ELR (cell line): Measurements from ENCODE around the gene AKAP4.
A peak's percentile ranks its signal among the peaks of the same experiment; 100 is the strongest.

Source experiments
- DNase-seq: peaks from one replicate; pipeline ENCODE4 v3.0.0-alpha.2; 2015; ENCODE audit warnings: low read depth

The AKAP4 gene, protein sequence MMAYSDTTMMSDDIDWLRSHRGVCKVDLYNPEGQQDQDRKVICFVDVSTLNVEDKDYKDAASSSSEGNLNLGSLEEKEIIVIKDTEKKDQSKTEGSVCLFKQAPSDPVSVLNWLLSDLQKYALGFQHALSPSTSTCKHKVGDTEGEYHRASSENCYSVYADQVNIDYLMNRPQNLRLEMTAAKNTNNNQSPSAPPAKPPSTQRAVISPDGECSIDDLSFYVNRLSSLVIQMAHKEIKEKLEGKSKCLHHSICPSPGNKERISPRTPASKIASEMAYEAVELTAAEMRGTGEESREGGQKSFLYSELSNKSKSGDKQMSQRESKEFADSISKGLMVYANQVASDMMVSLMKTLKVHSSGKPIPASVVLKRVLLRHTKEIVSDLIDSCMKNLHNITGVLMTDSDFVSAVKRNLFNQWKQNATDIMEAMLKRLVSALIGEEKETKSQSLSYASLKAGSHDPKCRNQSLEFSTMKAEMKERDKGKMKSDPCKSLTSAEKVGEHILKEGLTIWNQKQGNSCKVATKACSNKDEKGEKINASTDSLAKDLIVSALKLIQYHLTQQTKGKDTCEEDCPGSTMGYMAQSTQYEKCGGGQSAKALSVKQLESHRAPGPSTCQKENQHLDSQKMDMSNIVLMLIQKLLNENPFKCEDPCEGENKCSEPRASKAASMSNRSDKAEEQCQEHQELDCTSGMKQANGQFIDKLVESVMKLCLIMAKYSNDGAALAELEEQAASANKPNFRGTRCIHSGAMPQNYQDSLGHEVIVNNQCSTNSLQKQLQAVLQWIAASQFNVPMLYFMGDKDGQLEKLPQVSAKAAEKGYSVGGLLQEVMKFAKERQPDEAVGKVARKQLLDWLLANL

DNA sequence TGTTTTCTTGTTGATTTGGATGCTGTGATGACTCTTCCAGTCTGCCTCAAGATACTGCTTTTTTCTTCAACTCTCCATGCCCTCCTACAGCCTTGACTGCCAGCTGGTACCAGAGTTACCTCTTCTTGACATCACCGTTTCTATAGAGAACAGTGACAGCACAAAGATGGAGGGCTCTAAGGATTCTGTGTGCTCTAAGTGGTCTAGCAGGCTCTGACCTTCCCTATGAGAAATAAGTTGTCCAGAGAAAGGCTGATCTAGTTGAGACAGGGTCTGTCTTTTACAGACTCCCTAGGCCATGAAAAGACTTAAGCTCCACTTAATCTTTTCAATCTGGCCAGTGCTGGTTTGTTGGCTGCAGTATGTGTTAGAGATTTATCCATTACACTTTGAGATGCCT, at the start of gene AKAP4:
AKAP4 (minus strand) TSS at position 101 of the 400 bp plus-strand sequence. CDS start 118 bp downstream, outside the sequence.
- DNase-seq: no peak

DNA sequence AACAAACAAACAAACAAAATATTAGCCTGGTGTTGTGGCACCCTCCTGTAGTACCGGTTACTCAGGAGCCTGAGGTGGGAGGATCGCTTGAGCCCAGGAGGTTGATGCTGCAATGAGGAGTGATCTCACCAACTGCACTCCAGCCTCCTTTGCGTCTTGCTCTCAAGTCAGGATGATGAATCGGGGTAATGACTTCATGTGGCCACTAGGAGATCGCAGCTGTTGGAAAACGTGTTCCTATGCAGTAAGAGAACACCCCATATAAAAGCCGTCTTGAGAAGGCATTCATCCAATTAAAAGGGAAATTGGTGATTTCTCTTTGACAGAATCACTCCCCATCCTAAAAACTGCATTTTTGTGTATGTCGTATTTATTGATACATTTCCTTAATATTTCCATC, 10.7 kb upstream of the AKAP4 start:
- DNase-seq: peak; percentile 17

DNA sequence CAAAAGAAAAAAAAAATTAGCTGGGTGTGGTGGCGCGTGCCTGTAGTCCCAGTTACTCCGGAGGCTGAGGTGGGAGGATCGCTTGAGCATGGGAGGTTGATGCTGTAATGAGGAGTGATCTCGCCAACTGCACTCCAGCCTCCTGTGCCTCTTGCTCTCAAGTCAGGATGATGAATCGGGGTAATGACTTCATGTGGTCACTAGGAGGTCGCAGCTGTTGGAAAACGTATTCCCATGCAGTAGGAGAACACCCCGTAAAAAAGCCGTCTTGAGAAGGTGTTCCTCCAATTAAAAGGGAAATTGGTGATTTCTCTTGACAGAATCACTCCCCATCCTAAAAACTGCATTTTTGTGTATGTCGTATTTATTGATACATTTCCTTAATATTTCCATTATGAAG, 5.9 kb upstream of the AKAP4 start:
- DNase-seq: no peak

DNA sequence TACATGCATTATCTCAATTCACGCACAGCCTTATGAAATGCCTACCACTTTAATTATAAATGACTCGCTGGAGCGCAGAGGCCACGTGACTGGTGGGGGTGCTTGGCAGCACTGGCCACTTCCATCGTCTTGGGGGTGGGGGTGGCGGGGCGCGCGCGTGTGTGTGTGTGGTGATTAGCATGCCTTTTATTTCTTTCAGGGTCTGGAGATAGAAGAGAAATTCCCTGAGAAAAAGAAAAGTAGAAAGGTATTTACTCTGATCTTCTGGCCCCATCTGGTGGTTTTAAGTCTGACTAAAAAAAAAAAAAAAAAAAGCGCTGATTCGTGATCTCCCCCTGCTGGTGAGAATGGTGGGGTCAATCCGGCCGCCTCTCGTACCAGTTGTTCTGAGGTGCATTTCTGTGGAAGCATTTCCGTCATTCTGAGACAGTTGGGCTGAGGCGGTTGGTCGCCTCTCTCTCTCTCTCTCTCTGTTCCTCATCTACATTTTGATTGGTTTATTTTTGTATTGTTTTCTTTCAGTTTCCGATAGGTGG, 3.6 kb upstream of the AKAP4 start, which contains the start of gene CCNB3:
CCNB3 (plus strand) TSS at position 402 of the 536 bp plus-strand sequence. CDS start 80,399 bp downstream, outside the sequence.
- peak; percentile 66 for DNase-seq

DNA sequence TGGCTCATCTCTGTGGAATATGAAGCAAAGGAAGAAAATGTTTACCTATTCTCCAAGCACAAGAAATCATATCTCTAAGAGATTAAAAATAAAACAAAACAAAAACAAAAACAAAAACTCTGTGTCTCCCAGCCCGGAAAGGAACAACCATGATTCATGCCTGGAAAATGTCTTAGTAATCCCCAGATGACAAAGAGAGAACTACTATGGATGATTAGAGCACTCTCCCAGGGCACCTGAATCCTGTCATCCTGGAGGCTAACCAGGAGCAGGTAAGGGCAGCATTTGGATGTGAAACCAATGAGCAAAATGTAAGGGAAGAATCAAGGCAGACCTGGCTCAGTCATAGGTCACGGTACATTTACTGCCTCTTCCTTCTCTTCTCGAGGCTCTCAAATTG, 1.7 kb upstream of the AKAP4 start:
- peak; percentile 38 for DNase-seq

DNA sequence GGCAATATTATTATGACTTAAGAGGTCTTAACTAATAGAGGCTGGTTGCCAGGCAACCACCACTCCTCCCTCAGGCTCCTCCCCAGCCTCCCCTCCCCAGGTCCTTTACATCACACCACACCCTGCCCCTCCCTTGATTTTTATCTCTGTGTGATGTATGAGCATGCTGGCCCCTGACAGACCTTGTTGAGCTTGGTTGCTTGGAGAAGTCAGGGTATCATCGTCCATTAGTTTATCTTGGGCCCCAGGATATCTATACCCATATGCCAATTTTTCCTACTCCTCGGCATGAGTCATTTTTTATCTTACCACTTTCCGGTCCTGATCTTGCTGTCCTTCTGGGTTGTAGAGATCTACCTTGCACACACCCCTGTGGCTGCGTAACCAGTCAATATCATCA, 2.5 kb downstream of the AKAP4 start:
- DNase-seq: no peak

DNA sequence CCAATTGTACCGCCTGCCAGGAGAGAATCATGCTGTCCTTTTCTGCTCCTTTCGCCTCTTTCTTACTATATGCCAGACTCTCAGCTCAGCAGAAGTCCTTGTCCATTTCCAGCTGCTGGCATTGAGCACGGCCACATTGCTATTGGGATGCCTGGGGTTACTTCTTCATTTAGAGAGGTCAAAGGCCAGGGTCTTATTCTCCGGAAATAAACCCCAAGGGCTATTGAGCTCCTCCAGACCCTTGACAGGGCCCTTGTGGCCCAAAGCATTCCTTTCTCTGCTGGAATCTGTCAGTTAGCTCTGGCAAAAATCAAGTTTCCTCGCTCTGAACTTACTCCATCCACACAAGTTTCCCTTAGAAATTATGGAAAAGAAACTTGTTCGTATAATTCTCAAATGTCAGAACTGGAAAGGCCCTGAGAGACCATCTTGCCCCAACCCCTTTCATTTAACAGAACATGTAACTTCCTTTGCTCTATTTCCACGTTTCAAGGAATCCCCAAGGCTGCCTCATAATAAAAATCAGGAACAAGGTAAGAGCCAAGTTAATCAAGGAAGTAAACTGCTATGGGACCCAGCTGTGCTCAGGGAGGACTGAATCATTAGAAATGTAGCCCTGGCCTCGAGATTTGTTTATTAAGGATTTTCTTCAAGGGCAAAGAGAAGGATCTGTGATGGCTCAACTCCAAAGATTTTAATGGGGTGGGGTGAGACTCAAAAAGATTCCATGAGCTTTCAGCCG, 11.8 kb downstream of the AKAP4 start:
- DNase-seq: no peak

DNA sequence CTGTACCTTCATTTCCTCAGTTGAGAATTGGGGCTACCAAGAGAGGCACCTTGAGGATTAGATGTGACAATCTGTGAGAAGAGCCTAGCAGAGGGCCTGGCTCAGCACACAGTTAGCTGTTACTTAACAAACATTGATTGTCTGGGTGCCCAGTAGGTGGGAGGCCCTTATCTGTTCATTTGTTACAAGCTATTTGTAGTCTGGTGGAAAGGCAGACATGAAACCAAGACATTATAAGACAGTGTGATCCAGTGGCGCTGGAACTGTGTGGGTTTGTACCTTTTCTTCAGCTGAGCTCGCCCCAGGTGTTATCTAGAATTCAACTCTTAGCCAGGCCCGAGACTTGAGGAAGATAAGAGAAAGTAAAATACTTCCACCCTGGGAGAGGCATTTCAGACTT, 16.9 kb downstream of the AKAP4 start:
- DNase-seq: no peak

DNA sequence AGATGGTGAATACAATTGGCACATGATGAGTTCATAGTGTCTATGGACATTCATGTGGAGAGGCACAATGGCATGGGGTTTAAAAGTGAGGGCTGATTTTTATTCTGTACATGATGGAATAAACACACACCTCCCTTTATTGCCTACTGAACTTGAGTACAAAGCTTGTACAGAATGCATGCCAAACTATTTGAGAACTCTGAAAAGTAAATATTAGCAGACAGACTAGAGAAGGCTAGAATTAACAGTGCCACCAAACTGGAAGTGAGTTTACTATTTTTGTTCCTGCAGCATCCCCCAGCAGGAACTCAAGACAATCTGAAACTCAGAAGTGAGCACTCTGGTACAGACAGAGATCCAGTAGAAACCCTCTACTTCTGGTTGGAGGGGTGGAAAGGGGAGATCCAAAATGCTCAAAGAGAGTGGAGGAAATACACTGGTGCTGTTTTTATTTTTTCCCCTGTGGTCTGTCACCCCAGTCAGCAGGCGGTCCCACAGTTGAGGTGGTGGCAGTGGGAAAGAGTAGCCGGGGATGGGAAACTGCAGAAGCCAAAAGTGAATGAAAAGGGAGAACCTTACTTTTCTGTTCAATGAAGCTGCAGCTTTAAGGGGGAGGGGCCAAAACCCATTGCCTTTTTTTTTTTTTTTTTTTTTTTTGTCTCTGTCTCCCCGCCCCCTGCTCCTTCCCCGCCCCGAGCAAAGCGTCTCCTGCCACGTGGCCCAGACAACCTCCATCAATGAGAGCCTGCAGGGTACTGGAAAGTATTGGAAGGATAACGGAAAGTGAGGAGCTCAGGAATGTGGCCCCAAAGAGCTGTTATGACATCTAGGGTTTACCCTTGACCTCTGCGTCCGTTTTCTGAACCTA, 20.5 kb downstream of the AKAP4 start:
- DNase-seq: no peak

DNA sequence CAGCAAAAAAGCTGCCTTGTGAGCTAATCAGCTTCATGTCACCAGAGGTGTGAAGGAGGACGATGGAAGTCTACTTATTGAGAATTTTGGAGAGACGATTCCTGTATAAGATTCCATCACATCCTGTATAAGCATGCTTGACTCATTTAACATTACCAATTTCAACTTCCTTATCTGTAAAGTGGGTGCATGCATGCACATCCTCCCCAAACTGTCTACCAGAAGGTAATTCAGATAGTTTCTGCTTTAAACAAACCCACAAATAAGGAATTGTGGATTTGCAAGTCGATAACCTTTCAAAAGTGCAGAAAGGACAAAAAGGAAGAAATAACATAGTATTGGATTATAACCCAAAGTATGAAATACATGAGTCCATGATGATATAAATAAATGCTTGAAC, 31.1 kb downstream of the AKAP4 start:
- DNase-seq: no peak

DNA sequence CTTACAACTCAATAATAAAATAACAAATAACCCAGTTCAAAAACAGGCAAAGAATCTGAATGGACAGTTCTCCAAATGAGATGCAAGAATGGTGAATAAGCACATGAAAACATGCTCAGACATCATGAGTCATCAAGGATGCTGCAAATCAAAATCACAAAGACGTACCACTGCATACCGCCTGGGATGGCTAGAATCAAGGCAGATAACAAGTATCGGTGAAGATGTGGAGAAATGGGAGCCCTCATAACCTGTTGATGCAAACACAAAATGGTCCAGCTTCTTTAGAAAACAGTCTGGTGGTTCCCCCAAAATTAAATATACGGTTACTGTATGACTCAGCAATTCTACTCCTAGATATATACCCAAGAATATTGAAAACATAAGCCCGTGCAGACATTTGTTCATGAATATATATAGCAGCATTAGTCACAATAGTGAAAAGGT, 32.5 kb downstream of the AKAP4 start:
- peak; percentile 1 for DNase-seq

DNA sequence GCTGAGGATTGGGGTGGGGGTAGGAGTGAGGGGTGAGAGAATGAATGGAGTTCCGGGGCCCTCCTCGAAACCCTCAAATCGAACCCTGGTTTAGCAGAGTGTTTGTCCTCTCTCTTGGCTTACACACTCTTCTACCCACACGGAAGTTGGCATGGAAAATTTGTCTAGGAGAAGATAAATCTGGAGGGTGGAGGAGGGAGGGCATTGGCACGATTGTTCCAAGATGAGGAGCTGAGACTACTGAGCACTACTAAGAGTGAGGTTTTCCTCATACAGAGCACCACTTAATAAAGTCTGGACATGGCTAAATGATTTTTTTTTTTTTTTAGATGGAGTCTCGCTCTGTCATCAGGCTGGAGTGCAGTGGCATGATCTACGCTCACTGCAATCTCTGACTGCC, 33.4 kb downstream of the AKAP4 start:
- DNase-seq: no peak

DNA sequence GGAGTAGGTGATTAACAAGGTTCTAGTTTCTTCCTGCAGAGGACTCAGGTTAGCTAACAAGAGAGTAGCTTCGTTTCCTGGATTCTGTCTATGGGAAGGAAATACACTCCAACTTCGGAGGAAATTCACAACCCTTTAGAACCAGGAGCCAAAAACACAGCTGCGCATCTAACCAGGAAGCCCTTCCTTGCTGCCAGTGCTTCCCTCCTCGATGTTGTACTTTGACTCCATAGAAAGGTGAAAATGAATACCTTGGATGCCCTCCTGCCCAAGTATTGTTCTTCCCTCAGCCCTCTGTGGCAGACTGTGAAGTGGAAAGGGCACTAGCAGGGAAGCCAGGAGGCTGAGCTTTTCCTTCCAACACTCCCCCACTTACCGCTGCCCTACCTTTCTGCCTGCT, 35.1 kb downstream of the AKAP4 start:
- DNase-seq: no peak

DNA sequence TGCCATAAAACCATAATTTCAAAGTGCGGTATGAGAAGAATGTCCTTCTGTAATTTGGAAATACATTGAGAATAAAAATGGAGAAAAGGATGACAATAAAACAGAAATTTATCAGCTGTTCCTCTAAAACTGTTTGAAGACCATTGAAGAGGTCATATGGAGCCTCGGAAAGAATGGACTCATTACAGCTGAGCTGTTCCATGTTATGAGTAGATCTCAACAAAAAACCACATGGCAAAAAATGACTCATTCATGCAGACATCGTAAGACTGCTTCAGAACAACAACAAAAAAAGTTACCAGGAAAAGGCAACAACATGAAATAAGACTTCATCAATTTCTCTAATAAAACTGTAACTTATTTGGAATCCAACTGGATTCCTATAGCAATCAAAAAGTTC, 39.7 kb downstream of the AKAP4 start:
- DNase-seq: no peak

DNA sequence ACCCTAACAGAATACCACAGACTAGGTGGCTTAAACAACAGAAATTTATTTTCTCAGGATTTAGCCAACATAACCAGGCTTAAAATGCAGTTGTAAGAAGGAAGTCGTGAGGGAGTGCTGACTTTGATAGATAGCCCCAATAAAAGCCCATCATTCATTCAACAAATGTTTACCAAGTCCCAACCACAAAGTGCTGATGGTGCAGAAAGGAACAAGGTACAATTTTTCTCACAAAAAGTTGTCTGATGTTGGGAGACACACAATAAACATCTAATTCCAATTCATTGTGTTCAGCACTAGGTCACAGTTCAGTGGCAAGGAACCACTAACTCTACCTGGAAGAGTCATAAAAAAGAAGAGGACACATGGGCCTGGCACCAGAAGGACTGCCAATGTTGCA, 42.2 kb downstream of the AKAP4 start:
- no peak for DNase-seq

DNA sequence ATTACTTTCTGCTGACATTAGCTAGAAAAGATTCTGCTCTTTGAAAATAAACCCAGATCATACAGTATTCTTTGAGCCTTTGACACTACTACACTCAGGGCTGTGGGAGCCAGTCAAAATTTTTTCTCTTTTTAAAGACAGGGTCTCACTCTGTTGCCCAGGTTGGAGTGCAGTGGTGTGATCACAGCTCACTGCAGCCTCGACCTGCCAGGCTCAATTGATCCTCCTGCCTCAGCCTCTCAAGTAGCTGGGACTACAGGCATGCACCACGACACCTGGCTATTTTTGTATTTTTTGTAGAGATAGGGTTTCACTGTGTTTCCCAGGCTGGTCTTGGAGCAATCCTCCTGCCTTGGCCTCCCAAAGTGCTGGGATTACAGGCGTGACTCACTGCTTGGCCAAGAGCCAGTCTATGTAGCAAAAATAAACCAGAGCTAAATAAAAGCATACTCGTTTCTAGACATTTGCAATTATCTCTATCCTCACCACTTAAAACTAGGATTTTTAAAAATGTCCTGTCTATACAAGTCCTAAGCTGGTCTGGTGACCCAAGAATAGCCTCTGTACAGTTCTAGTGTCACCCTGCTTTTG, 43.2 kb downstream of the AKAP4 start:
- DNase-seq: peak; percentile 2

DNA sequence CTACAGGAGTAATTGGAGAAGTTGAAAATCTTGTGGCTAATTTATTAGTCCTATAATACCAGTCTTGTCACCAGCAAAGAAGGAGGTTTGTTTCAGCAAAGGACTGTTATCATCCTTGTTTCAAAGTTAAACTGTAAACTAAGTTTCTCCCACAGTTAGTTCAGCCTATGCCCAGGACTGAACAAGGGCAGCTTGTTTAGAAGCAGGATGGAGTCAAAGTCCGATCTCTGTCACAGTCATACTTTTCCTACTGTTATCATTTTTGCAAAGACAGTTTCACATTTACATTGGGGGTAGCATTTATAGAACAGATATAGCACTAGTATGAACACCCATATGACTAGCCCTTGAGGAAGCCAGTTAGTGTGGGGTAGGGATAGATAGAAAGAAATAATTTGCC, 46.4 kb downstream of the AKAP4 start:
- no peak for DNase-seq

DNA sequence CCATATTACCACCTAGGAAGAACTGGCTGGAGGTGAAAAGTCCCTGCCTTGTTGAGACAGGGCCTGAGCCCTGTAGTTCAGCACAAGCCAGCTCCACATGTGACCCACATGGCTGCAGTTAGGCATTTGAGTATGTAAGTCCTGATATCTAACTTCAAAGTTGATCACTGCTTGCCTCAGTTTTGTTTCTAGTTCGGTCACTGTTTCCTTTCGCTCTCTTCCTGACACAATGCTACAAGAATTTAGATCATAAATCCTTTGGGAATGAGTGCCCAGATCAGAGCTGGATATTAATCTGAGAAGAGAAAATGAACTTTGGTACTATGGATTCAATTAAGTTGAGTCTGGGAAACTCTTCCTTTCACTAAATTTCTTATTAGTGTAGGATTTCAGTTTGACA, 48.4 kb downstream of the AKAP4 start:
- DNase-seq: no peak

DNA sequence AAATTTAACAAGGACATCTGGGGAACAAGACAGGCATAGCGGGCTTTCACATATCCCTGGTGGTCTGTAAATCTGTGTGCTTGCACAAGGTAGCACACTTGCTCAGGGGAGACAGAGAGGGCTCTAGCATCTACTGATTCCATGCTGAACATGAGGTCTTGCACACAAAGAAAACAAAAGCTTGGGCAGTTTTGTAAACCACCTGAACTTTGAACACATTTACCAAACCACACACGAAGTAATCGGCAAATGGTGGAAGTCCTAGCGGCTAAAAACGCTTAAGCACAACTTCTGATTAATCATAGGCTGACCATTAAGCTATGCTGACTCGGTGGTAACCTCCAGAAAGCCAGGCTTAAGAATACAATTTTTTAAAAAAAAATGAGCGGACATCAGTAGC, 52.8 kb downstream of the AKAP4 start:
- DNase-seq: no peak
